A204.1 (cell line): ENCODE measurements around the gene PIK3C2A.

ENCODE experiments used
- FAIRE-seq: peaks from 2 replicates; lab custom pipeline; 2012; peaks lifted over from hg19 to GRCh38; lab: Jason Lieb, UNC

PIK3C2A gene

DNA sequence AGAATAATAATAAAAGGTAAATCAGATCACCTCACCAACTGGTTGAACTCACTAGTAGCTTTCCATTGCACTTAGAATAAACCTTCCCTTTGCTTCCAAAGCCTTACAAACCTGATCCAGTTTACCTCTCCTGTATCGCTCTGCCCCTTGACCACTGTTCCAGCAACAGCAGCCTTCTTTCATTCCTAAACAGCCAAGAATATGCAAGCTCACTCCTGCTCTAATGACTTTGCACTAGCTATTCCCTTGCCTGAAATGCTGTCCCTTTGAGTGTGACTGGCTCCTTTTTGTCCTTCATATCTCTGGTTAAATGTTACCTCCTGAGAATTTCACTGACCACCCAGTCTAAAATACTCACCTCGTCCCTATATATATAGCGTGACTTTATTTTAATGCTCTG is 9.6 kb upstream of the PIK3C2A start:
- no peak for FAIRE-seq

DNA sequence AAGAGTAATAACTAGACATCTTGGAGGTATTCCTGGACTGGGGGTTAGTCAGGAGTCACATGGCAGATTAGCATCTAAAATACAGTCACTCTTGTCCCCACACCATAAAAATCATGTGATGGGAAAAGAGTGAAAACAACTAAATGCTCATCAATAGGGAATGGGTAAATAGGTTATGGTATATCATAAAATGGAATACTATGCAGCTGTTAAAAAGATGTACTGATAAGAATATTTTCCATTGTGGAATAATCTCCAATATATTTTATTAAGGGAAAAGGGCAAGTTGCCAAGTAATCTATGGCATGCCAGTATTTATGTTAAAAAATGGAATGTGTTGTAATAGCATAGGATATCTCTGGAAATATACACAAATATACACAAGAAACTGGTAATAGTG is 6.6 kb upstream of the PIK3C2A start:
- FAIRE-seq, result no peak

DNA sequence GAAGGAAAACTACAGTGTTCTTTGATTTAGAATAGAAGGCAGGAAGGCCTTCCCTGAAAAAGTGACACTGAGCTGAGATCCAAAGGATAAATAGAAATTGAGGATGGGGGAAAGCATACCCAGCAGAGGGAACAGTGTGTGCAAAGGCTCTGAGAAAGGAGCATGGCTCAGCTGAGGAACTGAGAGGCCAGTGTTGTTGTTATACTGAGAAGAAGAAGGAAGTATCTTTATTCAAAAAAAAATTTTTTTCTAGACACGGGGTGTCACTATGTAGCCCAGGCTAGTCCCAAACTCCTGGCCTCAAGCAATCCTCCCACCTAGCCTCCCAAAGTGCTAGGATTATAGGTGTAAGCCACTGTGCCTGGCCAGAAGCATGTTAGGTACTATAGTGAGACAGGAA is 3.5 kb upstream of the PIK3C2A start:
- no peak for FAIRE-seq

- FAIRE-seq, result no peak
Observed at GRCh38 chr11:17209939-17210245, 2.1 kb upstream of the PIK3C2A start.

GRCh38 chr11:17208257-17208999 is 642 bp upstream of the PIK3C2A start:
- FAIRE-seq, result no peak

GRCh38 chr11:17206463-17206862 is 1.3 kb downstream of the PIK3C2A start:
- no peak for FAIRE-seq

- no peak for FAIRE-seq
Observed at GRCh38 chr11:17197431-17197898, 10.3 kb downstream of the PIK3C2A start.

- no peak for FAIRE-seq
Observed at GRCh38 chr11:17188675-17189074, 19.1 kb downstream of the PIK3C2A start.

DNA sequence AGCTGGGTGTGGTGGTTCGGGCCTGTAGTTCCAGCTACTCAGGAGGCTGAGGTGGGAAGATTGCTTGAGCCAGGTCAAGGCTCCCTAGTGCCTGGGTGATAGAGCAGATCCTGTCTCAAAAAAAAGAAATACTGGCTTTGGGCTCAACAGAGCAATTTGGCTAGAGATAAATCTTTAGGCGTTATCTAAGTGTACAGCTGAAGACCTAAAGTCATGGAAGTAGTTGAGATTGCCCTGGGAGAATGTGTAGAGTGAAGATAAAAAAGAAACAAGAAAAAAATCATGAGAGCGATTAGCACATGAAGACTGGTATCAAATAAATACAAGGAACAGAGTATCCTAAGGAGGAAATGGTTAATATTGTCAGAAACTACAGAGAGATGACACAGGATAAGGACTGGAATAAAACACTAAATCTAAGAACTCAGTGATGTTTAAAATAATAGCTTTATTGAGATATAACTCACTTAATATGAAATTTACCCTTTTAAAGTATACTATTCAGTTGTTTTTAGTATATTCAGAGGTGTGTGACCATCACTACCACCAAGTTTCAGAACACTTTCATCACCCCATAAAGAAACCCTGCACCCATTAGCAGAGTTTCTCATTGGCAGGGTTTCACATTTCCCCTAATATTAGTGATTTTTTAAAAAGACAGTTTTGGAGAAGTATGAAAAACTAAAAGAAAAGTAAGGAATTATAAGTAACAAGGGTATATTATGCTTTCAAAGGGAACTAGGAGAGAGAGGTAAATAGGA is 20.7 kb downstream of the PIK3C2A start:
- no peak for FAIRE-seq

DNA sequence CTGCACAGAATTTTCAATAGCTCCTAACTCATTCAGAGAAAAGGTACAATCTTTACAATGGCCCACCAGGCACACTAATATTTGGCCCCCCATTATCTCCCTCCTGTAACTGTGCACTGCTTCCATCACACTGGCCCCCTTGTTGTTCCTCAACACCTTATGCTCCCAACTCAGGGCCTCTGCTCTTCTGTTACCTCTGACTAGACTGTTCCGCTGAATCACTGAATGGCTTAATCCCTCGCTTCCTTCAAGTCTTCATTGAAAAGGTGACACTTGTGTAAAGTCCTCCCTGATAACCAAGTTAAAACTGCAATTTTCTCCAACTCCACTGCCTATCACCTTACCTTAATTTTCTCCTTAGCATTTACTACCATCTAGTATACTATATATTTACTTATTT is 21.8 kb downstream of the PIK3C2A start:
- FAIRE-seq, result no peak

- no peak for FAIRE-seq
Observed at GRCh38 chr11:17184882-17185587, 22.8 kb downstream of the PIK3C2A start.

DNA sequence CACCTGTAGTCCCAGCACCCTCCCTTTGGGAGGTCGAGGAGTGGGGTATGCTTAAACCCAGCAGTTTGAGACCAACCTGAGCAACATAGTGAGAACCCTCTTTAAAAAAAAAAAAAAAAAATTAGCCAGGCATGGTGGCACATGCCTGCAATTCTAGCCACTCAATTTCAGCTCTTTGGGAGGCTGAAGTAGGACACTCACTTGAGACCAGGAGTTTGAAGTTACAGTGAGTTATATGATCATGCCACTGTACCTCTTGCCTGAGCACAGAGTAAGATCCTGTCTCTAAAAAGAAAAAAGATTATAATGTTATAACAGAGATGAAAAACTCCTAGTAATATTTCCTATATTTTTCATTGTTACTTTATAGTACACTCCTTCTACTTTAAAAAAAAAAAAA is 23.9 kb downstream of the PIK3C2A start:
- no peak for FAIRE-seq

GRCh38 chr11:17179970-17180369 is 27.8 kb downstream of the PIK3C2A start:
- no peak for FAIRE-seq

DNA sequence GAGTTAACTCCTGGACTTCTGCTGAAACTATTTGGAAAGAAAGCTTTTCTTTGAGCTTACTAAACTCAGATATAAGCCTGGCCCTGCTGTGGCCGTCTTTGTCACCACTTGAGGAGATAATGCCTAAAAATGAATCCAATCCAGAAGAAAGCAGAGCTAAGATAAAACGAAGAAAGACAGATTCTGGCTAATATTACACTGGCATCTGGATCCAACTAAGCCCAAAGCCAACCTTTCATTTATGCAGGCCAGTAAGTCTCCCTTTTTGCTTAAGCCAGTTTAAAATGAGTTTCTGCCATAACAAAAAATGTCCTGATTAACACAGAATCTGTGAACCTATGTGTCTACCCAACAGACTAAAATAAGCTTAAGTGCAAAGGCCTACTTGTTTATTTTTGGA is 34.5 kb downstream of the PIK3C2A start:
- FAIRE-seq, result no peak

DNA sequence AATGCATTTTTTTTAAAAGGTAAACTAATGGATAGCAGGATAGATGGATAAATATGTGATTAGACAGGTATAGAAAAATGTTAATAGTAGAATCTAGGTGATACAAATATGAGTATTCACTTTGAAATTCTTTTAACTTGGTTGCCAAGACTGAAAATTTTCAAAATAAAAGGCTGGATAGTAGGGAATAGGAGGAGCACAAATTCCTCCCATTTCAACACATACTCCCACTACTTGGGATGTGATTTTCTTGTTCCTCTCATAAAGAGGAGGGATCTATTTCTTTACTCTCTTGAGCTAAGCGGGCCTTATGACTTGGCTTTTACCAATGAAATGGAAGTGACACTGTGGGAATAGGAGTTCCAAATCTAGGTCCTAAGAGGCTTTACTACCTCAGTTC is 35.9 kb downstream of the PIK3C2A start:
- no peak for FAIRE-seq

DNA sequence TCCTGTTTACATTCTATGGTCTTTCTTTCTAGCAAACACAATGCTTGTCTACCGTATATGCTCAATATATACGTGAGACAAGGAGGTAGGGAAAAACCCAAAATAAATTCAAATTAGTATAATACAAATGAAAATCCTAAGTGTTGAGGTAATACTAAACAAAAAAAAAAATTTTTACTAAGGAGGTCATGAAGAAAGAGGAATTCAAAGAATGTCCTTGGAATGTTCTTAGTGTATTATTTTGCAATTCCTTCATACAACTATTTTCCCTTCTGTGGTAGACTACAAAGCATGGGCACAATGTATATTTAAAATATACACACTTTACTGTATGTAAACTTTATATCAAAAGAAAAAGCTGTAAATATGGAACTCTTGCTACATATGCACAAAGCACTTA is 36.4 kb downstream of the PIK3C2A start:
- FAIRE-seq, result peak; percentile 25

DNA sequence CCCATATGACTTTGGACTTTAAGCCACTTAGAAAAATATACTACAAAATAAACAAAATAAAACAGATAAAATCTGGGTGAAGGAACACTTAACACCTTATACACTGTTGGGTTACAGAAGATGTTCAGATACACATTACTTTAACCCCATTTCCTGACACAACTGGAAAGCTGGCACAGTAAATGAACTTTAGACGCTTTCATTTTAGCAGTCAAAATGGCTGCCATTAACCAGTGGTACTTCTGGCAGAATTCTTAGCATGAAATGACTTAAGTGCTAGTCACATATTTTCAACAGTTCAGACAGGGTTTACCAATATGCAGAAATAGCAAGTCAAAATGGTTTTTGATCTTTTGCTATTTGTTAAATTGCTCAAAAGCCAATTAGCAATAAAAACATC is 37.9 kb downstream of the PIK3C2A start:
- no peak for FAIRE-seq

- FAIRE-seq, result no peak
Observed at GRCh38 chr11:17165247-17165890, 42.4 kb downstream of the PIK3C2A start.

DNA sequence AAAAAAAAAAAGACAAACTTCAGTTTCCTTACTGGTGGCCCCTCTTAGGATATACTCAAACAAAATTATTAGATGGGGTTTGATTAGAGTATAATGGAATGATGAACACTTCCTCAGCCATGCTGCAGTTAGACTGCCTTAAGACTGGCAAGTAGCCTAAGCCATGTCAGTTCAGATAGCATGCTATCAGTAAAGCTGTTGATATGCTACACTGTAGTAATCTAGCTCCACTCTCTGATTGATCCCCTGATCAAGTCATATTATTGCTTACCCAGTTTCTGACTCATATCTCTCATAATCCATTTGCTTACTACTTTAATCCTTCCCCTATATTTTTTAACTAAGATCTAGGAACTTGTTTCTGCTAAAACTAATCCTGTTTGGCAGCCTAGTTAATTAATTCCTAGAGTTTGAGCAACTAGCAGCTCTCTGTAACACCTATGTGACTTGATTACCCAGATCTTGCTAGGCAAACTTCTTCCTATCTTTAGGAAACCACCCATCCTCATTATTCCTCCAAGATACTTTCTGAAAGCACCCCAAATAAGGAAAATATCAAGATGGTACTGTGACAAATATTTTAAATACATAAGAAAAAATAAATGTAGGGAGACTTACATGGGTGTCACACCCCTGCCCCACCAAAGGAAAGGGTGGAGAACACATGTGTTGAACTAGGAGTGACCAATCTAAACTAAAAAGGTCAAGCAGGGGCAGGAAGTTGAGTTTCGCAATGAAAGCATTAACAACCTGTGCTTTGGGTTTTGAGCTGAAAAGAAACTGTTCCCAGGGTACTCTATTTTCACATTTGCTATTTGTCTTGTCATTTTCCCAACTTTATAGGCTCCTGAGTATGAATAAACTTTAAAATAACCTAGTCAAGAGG is 43.2 kb downstream of the PIK3C2A start:
- FAIRE-seq, result no peak

GRCh38 chr11:17163736-17164135 is 44.0 kb downstream of the PIK3C2A start:
- no peak for FAIRE-seq

GRCh38 chr11:17163291-17163690 is 44.5 kb downstream of the PIK3C2A start:
- no peak for FAIRE-seq

GRCh38 chr11:17162376-17162775 is 45.4 kb downstream of the PIK3C2A start:
- FAIRE-seq, result no peak
